Measurements from ENCODE around the gene MCRIP1. TPM values are rescaled to one million over a fixed set of nuclear protein-coding genes. Genes with fewer than 3 reads are reported as not detected.
"Not testable (repeated sequence)": the region's sequence is repeated elsewhere in the genome, so short reads cannot be mapped to it uniquely, and the experiment has no call there.

MCRIP1 gene
- total RNA-seq, 1 experiment from 2014 or later: 38.5 TPM

- no peak for TF ChIP-seq CTCF (IDR thresholded peaks at IDR 0.05; ENCODE audit: unreplicated experiment)
- Mint-ChIP-seq H3K27me3 (ENCODE audit: unreplicated experiment) (no peaks in the 10 kb centered on the region), H3K4me3 (ENCODE audit: low read depth, unreplicated experiment) (no peak overlapping the region), H3K36me3 (ENCODE audit: insufficient read depth, unreplicated experiment) (peaks cover 65% of the 10 kb centered on the region), H3K9me3 (ENCODE audit: low read depth, unreplicated experiment) (no peaks in the 10 kb centered on the region), H3K27ac (ENCODE audit: unreplicated experiment) (peak overlapping the region; percentile 21), H3K4me1 (ENCODE audit: low read depth, unreplicated experiment) (no peaks in the 10 kb centered on the region)
- no peak for DNase-seq
- TSS peak; percentile 97 for BruUV-seq (replicated peaks)
- CTCF ChIA-PET: no interaction called here
- intact Hi-C loops (cut with micrococcal nuclease; ENCODE audit: unreplicated experiment): no loop called here
Measured at GRCh38 chr17:81842725-81843504, 9.8 kb upstream of the MCRIP1 start.

- Mint-ChIP-seq H3K4me3 (ENCODE audit: low read depth, unreplicated experiment) (no peak overlapping the region), H3K27me3 (ENCODE audit: unreplicated experiment) (no peaks in the 10 kb centered on the region), H3K36me3 (ENCODE audit: insufficient read depth, unreplicated experiment) (peaks cover 59% of the 10 kb centered on the region), H3K27ac (ENCODE audit: unreplicated experiment) (no peak overlapping the region), H3K4me1 (ENCODE audit: low read depth, unreplicated experiment) (no peaks in the 10 kb centered on the region), H3K9me3 (ENCODE audit: low read depth, unreplicated experiment) (no peaks in the 10 kb centered on the region)
- intact Hi-C loops (cut with micrococcal nuclease; ENCODE audit: unreplicated experiment): no loop called here
- TF ChIP-seq CTCF (IDR thresholded peaks at IDR 0.05; ENCODE audit: unreplicated experiment): no peak
- CTCF ChIA-PET: no interaction called here
- no peak for DNase-seq
- BruUV-seq (replicated peaks): no TSS peak
Measured at GRCh38 chr17:81842378-81842724, 9.3 kb upstream of the MCRIP1 start.

GRCh38 chr17:81841866-81842265 lies 8.8 kb upstream of the MCRIP1 start:
- Mint-ChIP-seq H3K9me3 (ENCODE audit: low read depth, unreplicated experiment) (no peaks in the 10 kb centered on the region), H3K36me3 (ENCODE audit: insufficient read depth, unreplicated experiment) (peaks cover 54% of the 10 kb centered on the region), H3K27me3 (ENCODE audit: unreplicated experiment) (no peaks in the 10 kb centered on the region), H3K4me3 (ENCODE audit: low read depth, unreplicated experiment) (no peak overlapping the region), H3K27ac (ENCODE audit: unreplicated experiment) (no peak overlapping the region), H3K4me1 (ENCODE audit: low read depth, unreplicated experiment) (no peaks in the 10 kb centered on the region)
- DNase-seq: no peak
- no TSS peak for BruUV-seq (replicated peaks)
- CTCF ChIA-PET: no interaction called here
- no peak for TF ChIP-seq CTCF (IDR thresholded peaks at IDR 0.05; ENCODE audit: unreplicated experiment)
- intact Hi-C loops (cut with micrococcal nuclease; ENCODE audit: unreplicated experiment): no loop called here

- Mint-ChIP-seq H3K4me1 (ENCODE audit: low read depth, unreplicated experiment) (no peaks in the 10 kb centered on the region), H3K4me3 (ENCODE audit: low read depth, unreplicated experiment) (no peak overlapping the region), H3K9me3 (ENCODE audit: low read depth, unreplicated experiment) (no peaks in the 10 kb centered on the region), H3K27ac (ENCODE audit: unreplicated experiment) (no peak overlapping the region), H3K27me3 (ENCODE audit: unreplicated experiment) (no peaks in the 10 kb centered on the region), H3K36me3 (ENCODE audit: insufficient read depth, unreplicated experiment) (peaks cover 51% of the 10 kb centered on the region)
- DNase-seq: no peak
- intact Hi-C loops (cut with micrococcal nuclease; ENCODE audit: unreplicated experiment): no loop called here
- TF ChIP-seq CTCF (IDR thresholded peaks at IDR 0.05; ENCODE audit: unreplicated experiment): no peak
- BruUV-seq (replicated peaks): no TSS peak
- CTCF ChIA-PET: no interaction called here
Measured at GRCh38 chr17:81840826-81841778, 8.0 kb upstream of the MCRIP1 start.

GRCh38 chr17:81840059-81840458 lies 7.0 kb upstream of the MCRIP1 start:
- H3K27ac Mint-ChIP-seq (ENCODE audit: unreplicated experiment); H3K4me1 Mint-ChIP-seq (ENCODE audit: low read depth, unreplicated experiment); H3K27me3 Mint-ChIP-seq (ENCODE audit: unreplicated experiment); BruUV-seq (replicated peaks); DNase-seq; CTCF ChIA-PET; H3K4me3 Mint-ChIP-seq (ENCODE audit: low read depth, unreplicated experiment); H3K9me3 Mint-ChIP-seq (ENCODE audit: low read depth, unreplicated experiment); intact Hi-C loops (cut with micrococcal nuclease; ENCODE audit: unreplicated experiment): not testable (repeated sequence)
- H3K36me3 Mint-ChIP-seq (ENCODE audit: insufficient read depth, unreplicated experiment): peaks cover 47% of the 10 kb centered on the region
